Measurements from ENCODE around the gene SLC11A1. TPM values are rescaled to one million over a fixed set of nuclear protein-coding genes. Genes with fewer than 3 reads are reported as not detected.

The SLC11A1 gene
- total RNA-seq, 4 donors from 2014 or later, result 0.26 to 14.0 (median 4.2) TPM

GRCh38 chr2:218354850-218355443 lies 27.1 kb upstream of the SLC11A1 start:
- Histone ChIP-seq H3K4me1 (peaks cover 0 to 5% of the 10 kb centered on the region in 2 donors), H3K36me3 (no peaks in the 10 kb centered on the region), H3K27me3 (no peaks in the 10 kb centered on the region), H3K4me3 (no peak overlapping the region), H3K27ac (no peak overlapping the region), H3K9me3 (no peaks in the 10 kb centered on the region)
- intact Hi-C loops (cut with DNase I; ENCODE audit: low total_unique reads), result loop anchor here (10.0 kb wide), 1 partner anchor 50 kb away; no protein-coding TSS in a partner anchor
- TF ChIP-seq CTCF (IDR thresholded peaks at IDR 0.05), result no peak
- no peak for TF ChIP-seq POLR2A (IDR thresholded peaks at IDR 0.05)
- no peak for DNase-seq

GRCh38 chr2:218357236-218358177 lies 24.6 kb upstream of the SLC11A1 start:
- Histone ChIP-seq H3K27me3 (no peaks in the 10 kb centered on the region), H3K27ac (no peak overlapping the region), H3K4me3 (no peak overlapping the region), H3K4me1 (peaks cover 0 to 5% of the 10 kb centered on the region in 2 donors), H3K9me3 (no peaks in the 10 kb centered on the region), H3K36me3 (no peaks in the 10 kb centered on the region)
- intact Hi-C loops (cut with DNase I; ENCODE audit: low total_unique reads), result loop anchor here (10.0 kb wide), 1 partner anchor 53 kb away; no protein-coding TSS in a partner anchor
- TF ChIP-seq POLR2A (IDR thresholded peaks at IDR 0.05) (no peak), CTCF (IDR thresholded peaks at IDR 0.05) (no peak)
- no peak for DNase-seq

GRCh38 chr2:218360453-218360852 lies 21.6 kb upstream of the SLC11A1 start:
- H3K4me3 ChIP-seq, result no peak overlapping the region
- no peaks in the 10 kb centered on the region for H3K36me3 ChIP-seq
- intact Hi-C loops (cut with DNase I; ENCODE audit: low total_unique reads), result no loop called here
- DNase-seq, result no peak
- peaks cover 0 to 5% of the 10 kb centered on the region in 2 donors for H3K4me1 ChIP-seq
- H3K27me3 ChIP-seq, result no peaks in the 10 kb centered on the region
- no peak overlapping the region for H3K27ac ChIP-seq
- no peak for TF ChIP-seq CTCF (IDR thresholded peaks at IDR 0.05)
- no peak for TF ChIP-seq POLR2A (IDR thresholded peaks at IDR 0.05)
- no peaks in the 10 kb centered on the region for H3K9me3 ChIP-seq

- Histone ChIP-seq H3K4me1 (no peaks in the 10 kb centered on the region), H3K4me3 (no peak overlapping the region), H3K9me3 (peaks cover 0 to 4% of the 10 kb centered on the region in 2 donors), H3K27ac (no peak overlapping the region), H3K36me3 (no peaks in the 10 kb centered on the region), H3K27me3 (no peaks in the 10 kb centered on the region)
- TF ChIP-seq POLR2A (IDR thresholded peaks at IDR 0.05) (no peak), CTCF (IDR thresholded peaks at IDR 0.05) (no peak)
- intact Hi-C loops (cut with DNase I; ENCODE audit: low total_unique reads), result no loop called here
- DNase-seq, result no peak
These were observed 19.5 kb upstream of the SLC11A1 start for GRCh38 chr2:218362606-218363005.

- no peak overlapping the region for H3K27ac ChIP-seq
These were observed 18.3 kb upstream of the SLC11A1 start for GRCh38 chr2:218363736-218364135.

More at GRCh38 chr2:218363736-218364135, 18.3 kb upstream of the SLC11A1 start:
- TF ChIP-seq CTCF (IDR thresholded peaks at IDR 0.05) (no peak), POLR2A (IDR thresholded peaks at IDR 0.05) (no peak)
- intact Hi-C loops (cut with DNase I; ENCODE audit: low total_unique reads), result no loop called here
- Histone ChIP-seq H3K36me3 (no peaks in the 10 kb centered on the region), H3K9me3 (peaks cover 0 to 4% of the 10 kb centered on the region in 2 donors), H3K27me3 (no peaks in the 10 kb centered on the region), H3K4me3 (no peak overlapping the region), H3K4me1 (no peaks in the 10 kb centered on the region)
- DNase-seq, result no peak
